ENCODE results near the gene VANGL1.

The VANGL1 gene

GRCh38 chr1:115644109-115644508 is 2.3 kb downstream of the VANGL1 start:
- DNase-seq (ENCODE audit: low read depth): no peak

- DNase-seq (ENCODE audit: low read depth): no peak
Observed at GRCh38 chr1:115647047-115647446, 5.3 kb downstream of the VANGL1 start.

GRCh38 chr1:115647507-115647906 is 5.7 kb downstream of the VANGL1 start:
- no peak for DNase-seq (ENCODE audit: low read depth)

DNA sequence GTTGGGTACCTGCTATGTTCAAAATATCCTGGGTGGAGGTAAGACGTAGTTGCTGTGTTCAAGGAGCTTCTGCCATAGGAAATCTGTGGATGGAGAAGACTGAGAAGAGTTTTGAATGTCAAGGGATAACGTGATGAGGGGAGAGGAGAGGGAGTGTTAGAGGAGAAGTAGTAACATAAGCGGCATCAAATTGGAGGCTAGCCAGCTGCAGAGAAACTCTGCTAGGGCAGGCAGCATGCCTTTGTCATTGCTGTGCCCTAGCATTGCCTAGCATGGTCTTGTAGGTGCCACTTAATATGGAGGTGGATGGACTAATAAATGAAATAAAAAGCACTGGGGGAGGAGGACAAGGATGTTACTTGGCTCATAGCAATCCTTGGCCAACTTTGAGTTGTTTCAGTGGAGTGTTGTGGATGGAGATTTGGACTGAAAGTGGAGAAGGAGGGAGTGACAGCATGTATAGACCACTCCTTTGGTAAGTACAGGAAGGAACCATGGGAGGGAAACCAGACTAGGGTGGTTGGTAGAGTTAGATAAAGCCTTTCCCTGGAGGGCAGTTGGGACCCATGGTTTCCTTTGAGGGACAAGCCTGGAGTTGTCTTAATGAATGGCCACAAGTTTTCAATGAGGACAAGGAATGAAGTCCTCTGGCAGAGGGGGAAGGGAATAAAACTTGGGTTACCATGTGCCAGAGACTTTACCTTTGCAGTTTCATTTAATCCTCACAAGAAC is 6.3 kb downstream of the VANGL1 start:
- no peak for DNase-seq (ENCODE audit: low read depth)

GRCh38 chr1:115648717-115649691 is 7.2 kb downstream of the VANGL1 start:
- no peak for DNase-seq (ENCODE audit: low read depth)

DNA sequence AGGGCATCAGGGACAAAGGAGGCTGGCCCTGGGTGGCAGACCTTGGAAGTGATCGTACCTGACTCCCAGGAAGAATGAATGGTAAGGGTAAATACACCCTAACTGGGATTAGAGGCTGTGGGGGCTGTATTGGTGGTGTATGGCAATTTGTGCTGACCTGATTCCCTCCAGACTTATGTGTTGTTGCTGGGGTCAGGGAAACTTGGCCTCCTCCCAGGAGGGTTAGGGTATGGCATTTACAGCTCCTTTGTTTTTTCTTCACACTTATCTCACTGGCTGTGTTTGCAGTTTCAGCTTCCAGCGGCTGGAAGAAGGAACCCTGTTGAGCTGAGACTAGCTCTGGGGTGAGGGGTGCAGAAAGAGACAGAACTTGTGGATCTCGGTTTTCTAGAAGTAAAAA is 8.2 kb downstream of the VANGL1 start:
- DNase-seq (ENCODE audit: low read depth): no peak

DNA sequence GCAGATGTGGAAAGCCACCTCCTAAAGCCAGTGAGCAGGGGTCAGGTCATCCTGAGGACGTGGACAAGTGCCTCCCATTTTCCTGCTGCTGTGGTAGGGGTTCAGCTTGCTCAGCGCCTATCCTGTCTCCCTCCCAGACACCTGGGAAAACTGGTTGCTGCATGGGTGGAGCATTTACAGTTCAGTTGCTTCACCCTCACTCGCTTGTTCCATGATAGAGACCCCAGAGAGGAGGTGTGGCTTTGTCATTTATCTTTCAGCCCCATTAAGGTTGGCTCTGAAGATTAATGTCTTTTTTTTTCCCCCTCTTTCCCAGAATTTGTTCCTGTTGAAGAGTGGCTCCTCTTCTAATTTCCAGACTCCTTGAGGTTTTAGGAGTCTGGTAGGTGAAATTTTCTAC is 9.2 kb downstream of the VANGL1 start:
- no peak for DNase-seq (ENCODE audit: low read depth)

- no peak for DNase-seq (ENCODE audit: low read depth)
Observed at GRCh38 chr1:115651391-115651790, 9.6 kb downstream of the VANGL1 start.

DNA sequence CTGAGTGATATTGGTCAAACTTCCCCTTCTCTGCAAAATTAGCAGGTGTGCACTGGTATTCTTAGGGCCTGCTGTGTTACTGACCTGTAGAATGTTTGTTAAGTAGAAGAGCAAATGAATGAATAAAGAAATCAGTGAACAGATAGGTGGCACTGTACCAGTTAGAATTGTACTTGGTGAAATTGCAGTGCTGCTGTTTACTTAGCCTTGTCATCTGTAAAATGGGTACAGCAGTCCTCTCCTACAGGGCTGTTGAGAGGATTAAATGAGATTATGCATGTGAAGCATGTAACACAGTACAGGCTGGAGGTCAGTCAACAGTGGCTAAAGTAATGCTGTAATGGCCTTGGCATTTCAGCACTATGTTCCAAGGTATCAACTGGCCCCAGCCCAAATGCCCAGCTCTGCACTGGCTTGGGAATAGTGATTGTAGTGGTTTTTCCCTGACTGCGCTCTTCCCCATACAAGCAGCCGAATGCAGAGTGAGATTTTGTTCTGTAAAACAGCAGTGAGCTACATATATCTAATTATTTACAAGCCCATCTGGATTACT is 10.5 kb downstream of the VANGL1 start:
- DNase-seq (ENCODE audit: low read depth): no peak

GRCh38 chr1:115654125-115654524 is 12.4 kb downstream of the VANGL1 start:
- no peak for DNase-seq (ENCODE audit: low read depth)

DNA sequence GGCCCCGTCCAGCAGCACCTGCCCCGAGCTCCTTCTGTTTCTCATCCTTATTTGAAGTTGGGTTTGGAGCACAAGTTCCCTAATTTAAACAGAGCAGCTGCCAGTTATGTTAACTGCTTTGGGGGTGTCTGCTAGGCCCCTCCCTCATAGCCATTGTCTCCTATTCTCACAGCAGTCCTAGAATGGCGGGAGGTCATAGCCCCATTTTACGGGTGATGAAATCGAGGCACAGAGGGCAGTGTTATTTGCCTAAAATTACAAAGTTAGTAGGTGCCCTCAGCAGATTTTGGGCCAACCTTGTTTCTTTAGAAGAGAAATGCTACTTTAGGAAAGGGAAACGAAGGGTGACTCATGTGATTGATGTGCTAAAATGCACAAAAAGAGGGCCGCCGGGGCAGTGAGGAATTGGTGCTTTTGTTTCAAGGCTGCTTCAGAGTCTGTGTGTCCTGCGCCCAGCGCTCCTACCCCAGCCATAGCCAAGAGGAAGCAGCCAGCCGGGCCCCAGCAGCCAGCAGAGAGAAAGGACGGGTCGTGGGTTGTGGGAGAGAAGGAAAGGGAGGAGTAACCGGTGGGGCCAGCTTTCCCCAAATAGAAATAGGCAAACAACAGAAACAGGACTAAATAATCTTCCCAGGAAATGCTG is 13.0 kb downstream of the VANGL1 start:
- no peak for DNase-seq (ENCODE audit: low read depth)

- no peak for DNase-seq (ENCODE audit: low read depth)
Observed at GRCh38 chr1:115655306-115655663, 13.5 kb downstream of the VANGL1 start.

DNA sequence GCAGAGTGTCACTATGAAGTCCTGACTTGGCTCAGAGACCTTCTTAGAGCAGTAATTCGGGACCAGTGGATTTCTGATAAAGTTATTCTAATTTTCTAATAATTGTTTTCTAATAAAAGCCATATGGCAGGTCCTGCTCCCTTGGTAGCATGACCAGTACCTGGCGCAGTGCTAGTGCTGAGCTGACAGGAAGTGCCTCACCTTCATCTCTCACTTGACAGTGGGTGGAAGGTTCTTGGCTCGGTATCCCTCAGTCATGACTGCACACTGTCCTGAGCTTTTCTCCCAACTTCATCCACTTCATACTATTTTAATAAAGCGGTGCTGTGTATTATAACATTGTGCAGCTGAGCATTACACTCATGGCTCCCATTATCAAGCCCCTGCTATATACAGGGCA is 14.1 kb downstream of the VANGL1 start:
- no peak for DNase-seq (ENCODE audit: low read depth)

GRCh38 chr1:115656461-115657077 is 14.8 kb downstream of the VANGL1 start:
- no peak for DNase-seq (ENCODE audit: low read depth)

- no peak for DNase-seq (ENCODE audit: low read depth)
Observed at GRCh38 chr1:115658646-115659045, 16.9 kb downstream of the VANGL1 start.

DNA sequence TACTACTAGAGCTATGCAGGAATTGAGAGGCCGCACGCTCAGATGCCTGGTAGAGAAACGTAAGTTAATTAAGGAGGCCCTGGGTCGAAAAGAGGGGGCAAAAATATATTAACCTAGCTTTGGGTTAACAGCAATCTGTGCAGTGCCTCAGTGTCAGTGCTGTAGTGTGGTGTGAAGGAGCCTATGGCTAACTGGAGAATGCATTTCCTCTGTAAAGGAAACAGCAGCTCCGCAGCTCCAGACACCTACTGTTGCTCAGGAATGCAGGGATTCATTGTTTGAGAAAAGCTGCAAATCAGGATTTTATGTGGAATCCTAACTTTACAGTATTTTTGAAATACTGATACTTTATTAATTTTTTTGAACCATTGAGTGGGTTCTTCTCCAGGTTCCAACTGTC is 18.4 kb downstream of the VANGL1 start:
- DNase-seq (ENCODE audit: low read depth): no peak

DNA sequence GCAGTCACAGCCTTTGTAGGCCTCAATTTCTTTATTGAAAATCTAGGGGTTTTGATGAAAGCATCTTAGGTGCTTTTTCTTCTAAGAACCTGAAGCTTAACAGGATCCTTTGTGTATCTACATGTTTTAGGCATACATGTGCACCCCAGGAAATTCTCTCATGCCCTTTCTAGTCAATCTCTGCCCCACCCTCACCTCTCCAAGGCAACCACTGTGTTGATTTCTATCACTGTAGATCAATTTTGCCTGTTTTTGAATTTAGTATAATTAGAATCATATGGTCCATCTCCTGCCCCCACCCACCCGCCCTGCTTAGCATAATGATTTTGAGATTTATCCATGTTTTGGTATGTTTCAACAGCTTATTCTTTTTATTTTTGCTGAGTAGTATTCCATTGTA is 19.4 kb downstream of the VANGL1 start:
- DNase-seq (ENCODE audit: low read depth): no peak

GRCh38 chr1:115665319-115666096 is 23.7 kb downstream of the VANGL1 start:
- DNase-seq (ENCODE audit: low read depth): no peak

GRCh38 chr1:115666206-115666605 is 24.4 kb downstream of the VANGL1 start:
- DNase-seq (ENCODE audit: low read depth): no peak

DNA sequence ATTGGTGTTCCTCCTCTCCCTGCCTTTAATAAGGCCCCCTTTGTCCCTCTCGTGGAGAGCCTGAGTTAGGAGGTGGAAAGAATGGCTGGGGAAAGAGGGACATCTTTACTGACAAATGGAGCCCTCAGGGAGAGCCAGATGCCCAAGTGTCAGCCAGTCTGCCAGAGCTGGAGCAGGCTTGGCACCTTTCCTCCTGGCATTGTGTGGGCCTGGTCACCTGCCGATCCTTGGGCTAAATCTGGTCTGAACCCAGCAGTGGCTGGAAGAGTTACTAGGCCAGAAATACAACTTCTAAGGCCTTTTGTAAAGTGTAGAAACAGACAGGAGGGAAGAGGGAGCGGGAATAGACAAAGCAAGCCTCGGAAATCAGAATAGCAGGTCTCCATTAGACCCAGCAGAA is 24.9 kb downstream of the VANGL1 start:
- no peak for DNase-seq (ENCODE audit: low read depth)

- no peak for DNase-seq (ENCODE audit: low read depth)
Observed at GRCh38 chr1:115668579-115668978, 26.8 kb downstream of the VANGL1 start.
